ENCODE results near the gene MVD. TPM values are rescaled to one million over a fixed set of nuclear protein-coding genes. Genes with fewer than 3 reads are reported as not detected.

Gene MVD
- total and polyA plus RNA-seq, 2 of the 13 experiments (the other 11 are each of a cell fraction or from before 2014, with no cell fraction given), result 28.1 to 187 TPM

- Histone ChIP-seq H3K9me3 (ENCODE audit: low read length) (no peaks in the 10 kb centered on the region), H3K79me2 (ENCODE audit: insufficient read depth, low read length) (peaks cover 46% of the 10 kb centered on the region), H3K4me1 (ENCODE audit: insufficient read depth, low read length) (peaks cover 39% of the 10 kb centered on the region), H3K4me2 (ENCODE audit: low read depth, low read length) (no peak overlapping the region), H3K4me3 (replicated peaks in 1 of 3; ENCODE audit: insufficient read depth in 1 of 3, low read depth in 2 of 3, low read length in 3 of 3) (no peak overlapping the region), H3K27me3 (ENCODE audit: control insufficient read depth in 1 of 2, insufficient read depth in 2 of 2, low read length in 2 of 2) (no peaks in the 10 kb centered on the region), H3K27ac (ENCODE audit: extremely low read length, insufficient read depth, low read length) (no peak overlapping the region), H3K36me3 (replicated peaks in 1 of 2; ENCODE audit: control insufficient read depth in 1 of 2, insufficient read depth in 2 of 2, low read length in 2 of 2) (peaks cover 13 to 56% of the 10 kb centered on the region in 2 experiments), H4K20me1 (ENCODE audit: insufficient read depth, low read length) (peaks cover 33% of the 10 kb centered on the region), H3K9ac (ENCODE audit: insufficient read depth, low read depth, low read length) (no peak overlapping the region), H2AFZ (ENCODE audit: low read length) (no peak overlapping the region)
- intact Hi-C loops (cut with micrococcal nuclease; ENCODE audit: unreplicated experiment) (no loop called here), in situ Hi-C loops (cut with HindIII; ENCODE audit: extremely low pct_ligation_motif_present, low pct_unique_long_range_greater_than_20kb) (no loop called here)
- ATAC-seq (no peak), FAIRE-seq (no peak), DNase-seq (ENCODE audit: low spot score) (no peak)
- POLR2A ChIA-PET, result no interaction called here
- CTCF ChIA-PET (ENCODE audit: low intra/inter-chr PET ratio, low total read pairs), result no interaction called here
- 0 out of 2 replicates have a peak, but pooled peaks have one; percentile 14 for TF ChIP-seq POLR2G (IDR thresholded peaks at IDR 0.05; ENCODE audit: low read depth, low read length)
- peak; percentile 44 for TF ChIP-seq ZNF883 (CRISPR knock-in tag; IDR thresholded peaks at IDR 0.05; ENCODE audit: not compliant biosample characterization)
- TF ChIP-seq PHF8 (CRISPR knock-in tag; IDR thresholded peaks at IDR 0.05), result 0 out of 2 replicates have a peak, but pooled peaks have one; percentile 27
- TF ChIP-seq ZNF33B (CRISPR knock-in tag; IDR thresholded peaks at IDR 0.05), result 0 out of 2 replicates have a peak, but pooled peaks have one; percentile 51
- TF ChIP-seq ZNF660 (CRISPR knock-in tag; IDR thresholded peaks at IDR 0.05; ENCODE audit: borderline replicate concordance, low read depth), result no peak
- no peak for TF ChIP-seq ZNF574 (CRISPR knock-in tag; IDR thresholded peaks at IDR 0.05)
- peak; percentile 5; the same call in 1 of the 2 replicates for TF ChIP-seq ZNF687 (CRISPR knock-in tag; IDR thresholded peaks at IDR 0.05)
- 88% methylated on average over 23 of the region's 25 CpGs for WGBS (ENCODE audit: low lambda C conversion rate)
- BruUV-seq (replicated peaks), result no TSS peak
Measured at GRCh38 chr16:88656291-88656980, 6.5 kb downstream of the MVD start.

All from HepG2 (cell line).